Chondrocyte (in vitro differentiated cells): ENCODE measurements around the gene MAP2K5. TPM values are rescaled to one million over a fixed set of nuclear protein-coding genes. Genes with fewer than 3 reads are reported as not detected.

Experiments used
- DNase-seq: peaks from one replicate; pipeline ENCODE4 v3.0.0; 2021; ENCODE audit warnings: mixed read lengths, low spot score
- H3K27ac Mint-ChIP-seq: one replicate; pipeline ENCODE4 v1.8.0; 2021; ENCODE audit warnings: mild to moderate bottlenecking, moderate library complexity, mixed read lengths; ENCODE audit not compliant: unreplicated experiment
- H3K27me3 Mint-ChIP-seq: 2 replicates; pipeline ENCODE4 v1.8.0; 2021; ENCODE audit warnings: low read depth, mixed read lengths
- H3K36me3 Mint-ChIP-seq: 2 replicates; pipeline ENCODE4 v1.8.0; 2021; ENCODE audit warnings: low read depth, mixed read lengths
- H3K4me1 Mint-ChIP-seq: 2 replicates; pipeline ENCODE4 v1.8.0; 2021; ENCODE audit warnings: low read depth, mild to moderate bottlenecking, mixed read lengths
- H3K4me3 Mint-ChIP-seq: one replicate; pipeline ENCODE4 v1.8.0; 2021; ENCODE audit warnings: mild to moderate bottlenecking, moderate library complexity, mixed read lengths; ENCODE audit not compliant: unreplicated experiment
- H3K9me3 Mint-ChIP-seq: 2 replicates; pipeline ENCODE4 v1.8.0; 2021; ENCODE audit warnings: low read depth, mixed read lengths
- total RNA-seq: library from RNA; stranded (reverse); gene quantifications from 3 replicates; pipeline ENCODE4 v1.2.1, GENCODE V29; 2021
- TF ChIP-seq, protein P1 (sequence below): fragments of 200-600 bp; sonication (generic); IDR thresholded peaks from 2 replicates; pipeline ENCODE4 v1.5.0; 2021; ENCODE audit warnings: antibody characterized with exemption, mild to moderate bottlenecking, moderate library complexity

MAP2K5 gene
- total RNA-seq, 1 donor from 2014 or later = 14.0 TPM

DNA sequence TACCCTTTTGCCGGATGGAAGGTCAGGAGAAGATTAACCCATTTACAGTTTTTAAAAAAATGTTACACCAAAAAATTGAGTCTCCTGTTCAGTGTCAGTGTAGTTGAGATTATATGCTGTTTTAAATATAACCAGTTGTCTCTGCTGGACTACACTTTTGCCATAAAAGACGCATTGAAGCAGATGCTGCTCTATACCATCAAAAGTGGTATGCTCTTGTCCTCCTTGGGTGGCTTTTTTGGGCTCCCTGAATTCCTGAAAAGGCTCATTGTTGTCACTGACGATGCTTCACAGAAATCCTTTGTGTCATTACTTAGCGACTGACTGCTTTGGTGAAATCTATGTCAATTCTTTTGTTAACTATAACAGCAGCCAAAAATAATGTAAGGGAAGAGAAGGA, 148.9 kb downstream of the MAP2K5 start:
- no peaks in the 10 kb centered on the region for H3K27me3 Mint-ChIP-seq

DNA sequence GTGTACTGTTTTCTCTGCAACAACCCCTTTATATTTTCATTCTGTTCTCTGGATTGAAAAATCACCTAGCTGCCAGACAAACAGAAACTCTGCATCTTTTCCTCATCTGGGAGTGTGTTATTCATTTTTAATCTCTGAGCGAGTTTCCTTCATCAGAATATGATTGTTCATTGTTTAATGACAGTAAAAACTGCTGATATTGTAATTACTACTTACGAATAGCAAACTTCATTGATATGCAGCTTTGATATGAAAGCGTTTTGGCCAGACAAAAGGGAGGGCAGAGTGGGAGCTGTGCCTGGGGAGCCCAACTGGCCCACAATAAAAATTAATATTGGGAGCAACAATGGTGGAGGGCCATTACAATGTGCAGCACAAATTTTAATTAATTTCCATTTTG, 150.1 kb downstream of the MAP2K5 start:
- no peak overlapping the region for H3K27ac Mint-ChIP-seq
- H3K27me3 Mint-ChIP-seq = no peaks in the 10 kb centered on the region
- no peaks in the 10 kb centered on the region for H3K4me1 Mint-ChIP-seq
- no peak for DNase-seq
- H3K9me3 Mint-ChIP-seq = no peaks in the 10 kb centered on the region
- TF ChIP-seq, protein P1, sequence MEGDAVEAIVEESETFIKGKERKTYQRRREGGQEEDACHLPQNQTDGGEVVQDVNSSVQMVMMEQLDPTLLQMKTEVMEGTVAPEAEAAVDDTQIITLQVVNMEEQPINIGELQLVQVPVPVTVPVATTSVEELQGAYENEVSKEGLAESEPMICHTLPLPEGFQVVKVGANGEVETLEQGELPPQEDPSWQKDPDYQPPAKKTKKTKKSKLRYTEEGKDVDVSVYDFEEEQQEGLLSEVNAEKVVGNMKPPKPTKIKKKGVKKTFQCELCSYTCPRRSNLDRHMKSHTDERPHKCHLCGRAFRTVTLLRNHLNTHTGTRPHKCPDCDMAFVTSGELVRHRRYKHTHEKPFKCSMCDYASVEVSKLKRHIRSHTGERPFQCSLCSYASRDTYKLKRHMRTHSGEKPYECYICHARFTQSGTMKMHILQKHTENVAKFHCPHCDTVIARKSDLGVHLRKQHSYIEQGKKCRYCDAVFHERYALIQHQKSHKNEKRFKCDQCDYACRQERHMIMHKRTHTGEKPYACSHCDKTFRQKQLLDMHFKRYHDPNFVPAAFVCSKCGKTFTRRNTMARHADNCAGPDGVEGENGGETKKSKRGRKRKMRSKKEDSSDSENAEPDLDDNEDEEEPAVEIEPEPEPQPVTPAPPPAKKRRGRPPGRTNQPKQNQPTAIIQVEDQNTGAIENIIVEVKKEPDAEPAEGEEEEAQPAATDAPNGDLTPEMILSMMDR = no peak
- peaks cover 4% of the 10 kb centered on the region for H3K36me3 Mint-ChIP-seq
- H3K4me3 Mint-ChIP-seq = no peak overlapping the region

More for the DNA sequence above, 148.9 kb downstream of the MAP2K5 start:
- Mint-ChIP-seq H3K9me3 (no peaks in the 10 kb centered on the region), H3K4me1 (no peaks in the 10 kb centered on the region), H3K27ac (no peak overlapping the region), H3K4me3 (no peak overlapping the region), H3K36me3 (peaks cover 4% of the 10 kb centered on the region)
- TF ChIP-seq, protein P1 = no peak
- no peak for DNase-seq

DNA sequence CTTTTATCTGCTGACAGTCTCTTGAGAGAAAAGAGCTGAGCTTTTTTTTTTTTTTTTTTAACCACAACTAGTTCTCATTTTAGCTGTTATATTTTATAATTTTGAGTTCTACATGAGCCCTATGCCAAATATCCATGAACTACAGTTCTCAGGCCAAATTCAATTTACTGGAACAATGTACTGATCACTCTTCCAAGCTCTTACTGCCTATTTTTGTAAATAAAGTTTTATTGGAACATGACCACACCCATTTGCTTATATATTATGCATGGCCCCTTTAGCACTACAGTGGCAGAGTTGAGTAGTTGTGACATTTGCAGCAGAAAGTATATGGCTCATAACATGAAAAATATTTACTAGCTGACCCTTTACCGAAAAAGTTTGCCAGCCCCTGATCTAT, 153.6 kb downstream of the MAP2K5 start:
- Mint-ChIP-seq H3K27me3 (no peaks in the 10 kb centered on the region), H3K9me3 (peaks cover 11% of the 10 kb centered on the region), H3K27ac (no peak overlapping the region), H3K4me1 (no peaks in the 10 kb centered on the region), H3K36me3 (peaks cover 13% of the 10 kb centered on the region), H3K4me3 (no peak overlapping the region)
- DNase-seq = no peak
- TF ChIP-seq, protein P1 = no peak

DNA sequence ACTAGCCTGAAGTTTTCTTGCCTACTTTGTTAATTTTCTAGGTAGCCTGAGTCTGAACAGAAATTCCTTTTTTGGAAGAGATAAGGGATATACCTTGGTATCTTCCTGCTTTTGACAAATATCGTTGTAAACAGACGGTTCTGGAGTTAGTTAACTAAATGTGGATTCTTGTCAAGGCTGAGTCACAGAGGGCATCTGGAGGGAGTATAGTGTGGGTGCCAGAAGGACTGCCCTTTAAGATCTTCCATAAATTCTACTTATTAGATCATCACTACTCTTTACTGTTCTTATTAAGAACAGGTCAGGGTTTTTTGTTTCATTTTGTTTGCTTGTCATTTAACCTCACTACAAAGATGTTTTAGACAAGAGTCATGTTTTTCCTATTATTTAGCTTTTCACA, 157.5 kb downstream of the MAP2K5 start:
- Mint-ChIP-seq H3K36me3 (peaks cover 13% of the 10 kb centered on the region), H3K9me3 (peaks cover 11% of the 10 kb centered on the region), H3K27ac (no peak overlapping the region), H3K27me3 (no peaks in the 10 kb centered on the region), H3K4me3 (no peak overlapping the region), H3K4me1 (no peaks in the 10 kb centered on the region)
- DNase-seq = no peak
- TF ChIP-seq, protein P1 = no peak

DNA sequence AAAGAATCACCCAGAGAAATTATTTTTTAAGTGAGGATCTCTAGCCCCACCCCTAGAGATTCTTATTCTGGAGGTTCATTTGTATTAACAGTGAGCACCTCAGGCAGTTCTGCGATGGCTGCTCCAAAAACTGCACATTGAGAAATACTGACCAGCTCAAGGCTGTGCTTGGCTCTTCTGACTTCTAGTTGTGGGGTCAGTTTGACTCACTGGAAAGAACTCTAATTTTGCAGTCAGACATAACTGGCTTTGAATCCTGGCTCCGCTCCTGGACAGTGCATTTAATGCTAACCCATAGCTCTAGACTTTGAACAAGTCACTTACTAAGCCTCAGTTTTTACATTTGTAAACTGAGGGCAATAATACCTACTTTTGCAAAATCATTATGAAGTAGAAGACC, 159.2 kb downstream of the MAP2K5 start:
- TF ChIP-seq, protein P1 = no peak
- H3K4me3 Mint-ChIP-seq = no peak overlapping the region
- H3K27me3 Mint-ChIP-seq = no peaks in the 10 kb centered on the region
- peaks cover 15% of the 10 kb centered on the region for H3K36me3 Mint-ChIP-seq
- no peak overlapping the region for H3K27ac Mint-ChIP-seq
- H3K4me1 Mint-ChIP-seq = no peaks in the 10 kb centered on the region
- H3K9me3 Mint-ChIP-seq = peaks cover 11% of the 10 kb centered on the region
- no peak for DNase-seq
